Astrocyte (in vitro differentiated cells and primary cell): Measurements from ENCODE around the gene RFX1. TPM values are rescaled to one million over a fixed set of nuclear protein-coding genes. Genes with fewer than 3 reads are reported as not detected.

ENCODE experiments used
- DNase-seq: peaks from one replicate; pipeline ENCODE4 v3.0.0-alpha.2; 2010; ENCODE audit warnings: low read depth
- FAIRE-seq: peaks from 2 replicates; lab custom pipeline; 2011; peaks lifted over from hg19 to GRCh38; lab: Jason Lieb, UNC
- H2AFZ ChIP-seq: 2 replicates; pipeline ENCODE4 v1.6.0; 2012; ENCODE audit warnings: low read depth, low read length, inconsistent platforms
- H3K27ac ChIP-seq: 2 replicates; pipeline ENCODE4 v1.5.1; 2011; ENCODE audit warnings: low read depth, low read length, inconsistent platforms
- H3K27me3 ChIP-seq: 2 replicates; pipeline ENCODE4 v1.6.0; 2011; ENCODE audit warnings: low read length, inconsistent platforms; ENCODE audit not compliant: insufficient read depth
- H3K36me3 ChIP-seq: 2 replicates; pipeline ENCODE4 v1.5.1; 2011; ENCODE audit warnings: low read length, inconsistent platforms; ENCODE audit not compliant: insufficient read depth
- H3K4me1 ChIP-seq: 2 replicates; pipeline ENCODE4 v1.5.1; 2011; ENCODE audit warnings: low read length, inconsistent platforms; ENCODE audit not compliant: insufficient read depth
- H3K4me2 ChIP-seq: 2 replicates; pipeline ENCODE4 v1.6.0; 2012; ENCODE audit warnings: low read length, inconsistent platforms
- H3K4me3 ChIP-seq: 2 replicates; pipeline ENCODE4 v1.5.1; 2011; ENCODE audit warnings: low read depth, mild to moderate bottlenecking, low read length, inconsistent platforms; ENCODE audit not compliant: insufficient read depth
- H3K79me2 ChIP-seq: 2 replicates; pipeline ENCODE4 v1.6.0; 2012; ENCODE audit warnings: mild to moderate bottlenecking, low read length, inconsistent platforms; ENCODE audit not compliant: insufficient read depth
- H3K9ac ChIP-seq: 2 replicates; pipeline ENCODE4 v1.6.0; 2012; ENCODE audit warnings: mild to moderate bottlenecking, low read length, inconsistent platforms
- H3K9me3 ChIP-seq: 2 replicates; pipeline ENCODE4 v1.5.1; 2012; ENCODE audit warnings: low read depth, mild to moderate bottlenecking, low read length, inconsistent platforms; ENCODE audit not compliant: insufficient read depth
- H4K20me1 ChIP-seq: 2 replicates; pipeline ENCODE4 v1.6.0; 2012; ENCODE audit warnings: low read length, inconsistent platforms; ENCODE audit not compliant: insufficient read depth
- H3K27ac Mint-ChIP-seq: one replicate; pipeline ENCODE4 v1.8.0; 2021; ENCODE audit warnings: mild to moderate bottlenecking, mixed read lengths; ENCODE audit not compliant: unreplicated experiment
- H3K27me3 Mint-ChIP-seq: one replicate; pipeline ENCODE4 v1.8.0; 2021; ENCODE audit warnings: low read depth, mixed read lengths; ENCODE audit not compliant: unreplicated experiment
- H3K36me3 Mint-ChIP-seq: one replicate; pipeline ENCODE4 v1.8.0; 2021; ENCODE audit warnings: low read depth, mixed read lengths; ENCODE audit not compliant: unreplicated experiment
- H3K4me1 Mint-ChIP-seq: one replicate; pipeline ENCODE4 v1.8.0; 2021; ENCODE audit warnings: low read depth, mixed read lengths; ENCODE audit not compliant: unreplicated experiment
- H3K4me3 Mint-ChIP-seq: one replicate; pipeline ENCODE4 v1.8.0; 2021; ENCODE audit warnings: mild to moderate bottlenecking, moderate library complexity, mixed read lengths; ENCODE audit not compliant: unreplicated experiment
- H3K9me3 Mint-ChIP-seq: one replicate; pipeline ENCODE4 v1.8.0; 2021; ENCODE audit warnings: mild to moderate bottlenecking, mixed read lengths; ENCODE audit not compliant: unreplicated experiment
- EZH2 ChIP-seq: IDR thresholded peaks from 2 replicates; pipeline ENCODE4 v1.6.1; 2012; ENCODE audit warnings: mild to moderate bottlenecking, low read length, inconsistent platforms; ENCODE audit not compliant: insufficient read depth
- total RNA-seq: library from RNA; stranded (reverse); gene quantifications from 2 replicates; pipeline ENCODE4 v1.2.1, GENCODE V29; 2021
- TF ChIP-seq, protein P1 (sequence below): IDR thresholded peaks from 2 replicates; pipeline ENCODE4 v1.5.1; 2011; ENCODE audit warnings: low read depth, mild to moderate bottlenecking, inconsistent platforms, low read length, moderate library complexity; ENCODE audit not compliant: insufficient read depth

Gene RFX1
- total RNA-seq, 1 donor from 2014 or later, result 11.8 TPM

DNA sequence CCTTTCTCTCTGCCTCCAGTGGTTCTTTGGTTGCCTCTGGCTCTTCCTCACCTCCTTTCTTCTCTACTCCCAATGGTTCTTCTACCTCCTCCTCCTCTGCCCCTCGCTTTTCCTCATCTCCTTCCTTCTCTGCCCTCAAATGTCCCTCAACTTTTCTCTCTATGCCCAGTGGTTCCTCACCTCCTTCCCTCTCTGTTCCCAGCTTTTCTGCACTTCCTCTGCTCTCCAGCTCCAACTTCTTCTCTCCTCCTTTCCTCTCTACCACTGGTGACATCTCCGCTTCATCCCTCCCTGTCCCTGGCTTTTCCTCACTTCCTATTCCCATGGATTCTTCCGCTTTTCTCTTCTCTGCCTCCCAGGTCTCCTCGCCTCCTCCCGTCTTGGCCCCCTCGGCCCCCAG, 48.0 kb upstream of the RFX1 start:
- Mint-ChIP-seq H3K27ac (no peak overlapping the region), H3K4me3 (no peak overlapping the region), H3K9me3 (peaks cover 1% of the 10 kb centered on the region), H3K27me3 (peaks cover 29% of the 10 kb centered on the region), H3K4me1 (no peaks in the 10 kb centered on the region), H3K36me3 (peaks cover 4% of the 10 kb centered on the region)
- Histone ChIP-seq H3K9me3 (peaks cover 3% of the 10 kb centered on the region), H2AFZ (no peak overlapping the region), H4K20me1 (no peaks in the 10 kb centered on the region), H3K4me2 (no peak overlapping the region), H3K27me3 (peaks cover 7% of the 10 kb centered on the region), H3K27ac (no peak overlapping the region), H3K4me3 (no peak overlapping the region), H3K4me1 (peaks cover 3% of the 10 kb centered on the region), H3K79me2 (no peaks in the 10 kb centered on the region), H3K36me3 (no peaks in the 10 kb centered on the region), H3K9ac (no peak overlapping the region)
- FAIRE-seq, result no peak
- TF ChIP-seq, protein P1, sequence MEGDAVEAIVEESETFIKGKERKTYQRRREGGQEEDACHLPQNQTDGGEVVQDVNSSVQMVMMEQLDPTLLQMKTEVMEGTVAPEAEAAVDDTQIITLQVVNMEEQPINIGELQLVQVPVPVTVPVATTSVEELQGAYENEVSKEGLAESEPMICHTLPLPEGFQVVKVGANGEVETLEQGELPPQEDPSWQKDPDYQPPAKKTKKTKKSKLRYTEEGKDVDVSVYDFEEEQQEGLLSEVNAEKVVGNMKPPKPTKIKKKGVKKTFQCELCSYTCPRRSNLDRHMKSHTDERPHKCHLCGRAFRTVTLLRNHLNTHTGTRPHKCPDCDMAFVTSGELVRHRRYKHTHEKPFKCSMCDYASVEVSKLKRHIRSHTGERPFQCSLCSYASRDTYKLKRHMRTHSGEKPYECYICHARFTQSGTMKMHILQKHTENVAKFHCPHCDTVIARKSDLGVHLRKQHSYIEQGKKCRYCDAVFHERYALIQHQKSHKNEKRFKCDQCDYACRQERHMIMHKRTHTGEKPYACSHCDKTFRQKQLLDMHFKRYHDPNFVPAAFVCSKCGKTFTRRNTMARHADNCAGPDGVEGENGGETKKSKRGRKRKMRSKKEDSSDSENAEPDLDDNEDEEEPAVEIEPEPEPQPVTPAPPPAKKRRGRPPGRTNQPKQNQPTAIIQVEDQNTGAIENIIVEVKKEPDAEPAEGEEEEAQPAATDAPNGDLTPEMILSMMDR, result no peak
- TF ChIP-seq EZH2, result no peak
- DNase-seq, result no peak

DNA sequence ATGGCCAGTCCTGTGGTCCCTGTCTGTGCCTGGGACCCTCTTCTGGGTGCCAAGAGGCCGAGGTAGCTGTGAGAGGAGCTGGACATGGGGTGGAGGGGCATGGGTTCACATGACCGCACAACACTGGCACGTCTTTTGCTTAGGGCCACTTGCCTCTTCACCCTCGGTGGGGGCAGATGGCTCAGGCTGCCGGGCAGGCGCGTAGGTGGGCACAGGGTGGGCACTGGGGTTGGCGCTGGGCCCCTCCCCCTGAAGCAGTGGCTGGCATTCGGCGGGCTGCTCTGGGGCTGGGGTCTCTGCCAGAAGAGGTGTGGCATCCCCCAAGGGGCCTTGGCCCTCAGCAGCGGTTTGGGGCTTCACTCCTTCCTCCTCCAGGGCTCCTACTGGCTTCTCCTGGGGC, 47.4 kb upstream of the RFX1 start:
- Mint-ChIP-seq H3K4me3 (no peak overlapping the region), H3K9me3 (peaks cover 1% of the 10 kb centered on the region), H3K27me3 (peaks cover 23% of the 10 kb centered on the region), H3K27ac (no peak overlapping the region), H3K4me1 (no peaks in the 10 kb centered on the region), H3K36me3 (peaks cover 4% of the 10 kb centered on the region)
- FAIRE-seq, result no peak
- Histone ChIP-seq H3K4me2 (no peak overlapping the region), H3K79me2 (no peaks in the 10 kb centered on the region), H3K27ac (no peak overlapping the region), H3K36me3 (no peaks in the 10 kb centered on the region), H3K9me3 (peaks cover 3% of the 10 kb centered on the region), H4K20me1 (no peaks in the 10 kb centered on the region), H2AFZ (no peak overlapping the region), H3K4me1 (peaks cover 3% of the 10 kb centered on the region), H3K27me3 (peaks cover 3% of the 10 kb centered on the region), H3K4me3 (no peak overlapping the region), H3K9ac (no peak overlapping the region)
- no peak for TF ChIP-seq EZH2
- TF ChIP-seq, protein P1, result no peak
- no peak for DNase-seq

DNA sequence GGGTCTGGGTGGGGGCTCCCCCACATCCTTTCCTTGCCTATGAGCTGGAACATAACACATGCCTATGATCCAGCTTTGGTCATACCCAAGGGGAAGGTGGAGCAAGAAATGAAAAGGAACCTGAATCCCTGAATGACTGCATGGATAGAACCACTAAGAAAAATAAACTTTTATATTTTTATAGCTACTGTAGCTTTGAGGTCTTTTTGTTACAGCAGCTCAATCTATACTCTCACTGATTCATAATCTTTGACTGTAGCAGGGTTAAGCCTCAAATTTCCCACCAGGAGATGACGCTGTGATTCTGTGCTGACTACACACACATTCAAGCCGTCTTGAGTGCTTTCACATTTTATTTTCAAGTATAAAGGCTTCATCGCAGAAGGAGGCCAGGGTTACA, 46.9 kb upstream of the RFX1 start:
- DNase-seq (no peak), FAIRE-seq (no peak)
- Histone ChIP-seq H3K4me2 (no peak overlapping the region), H3K27me3 (no peaks in the 10 kb centered on the region), H2AFZ (no peak overlapping the region), H3K79me2 (no peaks in the 10 kb centered on the region), H3K36me3 (no peaks in the 10 kb centered on the region), H4K20me1 (no peaks in the 10 kb centered on the region), H3K4me1 (peaks cover 2% of the 10 kb centered on the region), H3K4me3 (no peak overlapping the region), H3K9me3 (peaks cover 6% of the 10 kb centered on the region), H3K9ac (no peak overlapping the region), H3K27ac (no peak overlapping the region)
- H3K4me1 Mint-ChIP-seq, result no peaks in the 10 kb centered on the region
- H3K9me3 Mint-ChIP-seq, result peaks cover 1% of the 10 kb centered on the region
- H3K4me3 Mint-ChIP-seq, result no peak overlapping the region
- TF ChIP-seq EZH2, result no peak
- TF ChIP-seq, protein P1, result no peak
- H3K27ac Mint-ChIP-seq, result no peak overlapping the region
- H3K36me3 Mint-ChIP-seq, result peaks cover 8% of the 10 kb centered on the region
- H3K27me3 Mint-ChIP-seq, result peaks cover 19% of the 10 kb centered on the region
